GM12892 (cell line): Measurements from ENCODE around the gene ARL3.

Experiments used
- POLR2A ChIP-seq: IDR thresholded peaks from 2 replicates; pipeline ENCODE4 v1.6.1; 2011; ENCODE audit warnings: low read depth, low read length, control low read depth
- POLR2AphosphoS5 ChIP-seq: IDR thresholded peaks from 2 replicates; pipeline ENCODE4 v1.6.1; 2011; ENCODE audit warnings: low read depth, low read length, control low read depth
- TAF1 ChIP-seq: IDR thresholded peaks from 2 replicates; pipeline ENCODE4 v1.6.1; 2011; ENCODE audit warnings: low read depth, mild to moderate bottlenecking, control low read depth, low read length, borderline replicate concordance

- TF ChIP-seq POLR2A, result no peak
- no peak for TF ChIP-seq POLR2AphosphoS5
- TF ChIP-seq TAF1, result no peak
Observed at GRCh38 chr10:102757323-102757722, 43.1 kb upstream of the ARL3 start.
